ENCODE data around the gene SLC39A2. TPM values are rescaled to one million over a fixed set of nuclear protein-coding genes. Genes with fewer than 3 reads are reported as not detected.
"Not testable (repeated sequence)": the region's sequence is repeated elsewhere in the genome, so short reads cannot be mapped to it uniquely, and the experiment has no call there.

Gene SLC39A2
- under 1 TPM in 1 of 2 donors, not detected in 1; 0.53 TPM for total RNA-seq

- Mint-ChIP-seq H3K27ac (no peak within 1 kb of the TSS), H3K4me1 (ENCODE audit: low read depth in 2 of 2) (peaks cover 5 to 9% of the 10 kb centered on the region in 2 donors), H3K4me3 (no peak within 1 kb of the TSS), H3K27me3 (no peaks in the 10 kb centered on the region), H3K9me3 (no peaks in the 10 kb centered on the region), H3K36me3 (peaks cover 37% of the 10 kb centered on the region)
- ATAC-seq (no peak), DNase-seq (ENCODE audit: low spot score) (no peak)
Observed at GRCh38 chr14:20998674-20999366, at the start of gene SLC39A2. TSS of gene SLC39A2 (plus strand) at chr14:20999293. CDS start at chr14:20999447, 154 bp downstream.

DNA sequence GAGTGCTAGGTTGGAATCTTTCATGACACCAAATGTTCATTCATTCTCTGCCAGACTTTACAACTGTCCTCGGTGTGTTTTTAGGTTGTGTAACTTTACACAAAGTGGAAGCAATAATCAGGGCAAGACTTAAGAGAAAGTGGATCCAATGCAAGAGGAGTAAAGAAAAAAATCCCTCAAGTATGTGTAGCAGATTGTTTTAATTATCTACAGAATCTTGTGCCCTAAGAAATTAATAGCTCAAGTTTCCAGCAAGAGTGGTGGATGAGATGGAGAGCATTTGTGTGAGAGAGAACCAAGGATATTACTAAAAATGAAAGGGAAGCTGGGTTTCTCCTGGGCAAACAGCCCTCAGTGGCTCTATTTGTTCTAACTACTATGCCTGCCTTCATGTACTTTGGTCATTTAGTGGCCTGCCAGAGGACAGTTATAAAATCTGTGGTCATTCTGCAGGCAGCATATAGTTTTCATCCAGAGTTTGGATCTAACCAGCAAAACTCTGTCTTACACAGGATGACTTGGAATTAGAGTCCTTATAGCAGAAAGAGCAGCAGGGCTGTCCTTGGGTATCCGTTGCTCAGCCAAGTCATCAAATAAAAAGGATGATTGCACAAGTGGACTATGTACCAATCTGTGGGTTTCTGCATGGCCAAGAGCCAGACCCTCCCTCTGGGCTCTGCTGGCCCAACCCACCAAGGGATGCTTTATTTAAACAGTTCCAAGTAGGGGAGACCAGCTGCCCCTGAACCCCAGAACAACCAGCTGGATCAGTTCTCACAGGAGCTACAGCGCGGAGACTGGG, 44.2 kb upstream of the SLC39A2 start, which contains the start of gene RNASE2:
Gene RNASE2 (plus strand): TSS at position 752 of the 802 bp plus-strand sequence. CDS start 285 bp downstream, outside the sequence.
- peak; percentile 9 to 28 for ATAC-seq
- DNase-seq (ENCODE audit: low spot score); H3K4me1 Mint-ChIP-seq (ENCODE audit: low read depth in 2 of 2); H3K36me3 Mint-ChIP-seq; H3K9me3 Mint-ChIP-seq: not testable (repeated sequence)
- Mint-ChIP-seq H3K27me3 (peaks cover 28 to 30% of the 10 kb centered on the region in 2 donors), H3K4me3 (peak within 1 kb of the TSS; percentile 48), H3K27ac (peak within 1 kb of the TSS in 1 of 2 donors; percentile 24)

GRCh38 chr14:20955538-20955873, 43.6 kb upstream of the SLC39A2 start:
- H3K27me3 Mint-ChIP-seq, result peaks cover 24 to 30% of the 10 kb centered on the region in 2 donors

DNA sequence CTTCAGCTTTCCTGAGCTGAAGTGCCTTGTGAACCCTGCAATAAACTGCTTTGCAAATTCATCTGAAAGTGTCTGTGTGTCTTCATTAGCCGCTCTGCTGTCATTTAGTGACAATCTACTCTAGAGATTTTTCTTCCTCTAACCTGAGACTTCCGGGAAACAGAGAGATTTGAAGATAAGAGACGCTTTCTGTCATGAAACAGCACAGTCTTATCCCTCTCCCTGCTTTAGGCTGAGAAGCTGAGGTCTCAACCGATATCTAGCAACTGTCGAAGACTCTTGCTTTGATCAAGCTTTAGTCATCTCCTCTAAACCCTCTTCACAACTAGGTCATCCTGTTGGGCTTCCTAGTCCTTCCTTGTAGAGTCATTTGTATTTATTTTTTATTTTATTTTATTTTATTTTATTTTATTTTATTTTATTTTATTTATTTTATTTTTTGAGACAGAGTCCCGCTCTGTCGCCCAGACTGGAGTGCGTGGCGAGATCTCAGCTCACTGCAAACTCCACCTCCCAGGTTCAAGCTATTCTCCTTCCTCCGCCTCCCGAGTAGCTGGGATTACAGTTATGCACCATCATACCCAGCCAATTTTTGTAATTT, 42.6 kb upstream of the SLC39A2 start:
- Mint-ChIP-seq H3K27ac (peak overlapping the region in 1 of 2 donors; percentile 24), H3K4me1 (ENCODE audit: low read depth in 2 of 2) (peaks cover 6 to 21% of the 10 kb centered on the region in 2 donors), H3K27me3 (peaks cover 24 to 30% of the 10 kb centered on the region in 2 donors), H3K4me3 (peak overlapping the region; percentile 48), H3K36me3 (no peaks in the 10 kb centered on the region), H3K9me3 (no peaks in the 10 kb centered on the region)
- DNase-seq (ENCODE audit: low spot score), result no peak
- ATAC-seq, result no peak

More at GRCh38 chr14:20955538-20955873, 43.6 kb upstream of the SLC39A2 start:
- H3K36me3 Mint-ChIP-seq; DNase-seq (ENCODE audit: low spot score); H3K9me3 Mint-ChIP-seq: not testable (repeated sequence)
- Mint-ChIP-seq H3K4me3 (peak overlapping the region; percentile 38), H3K27ac (peak overlapping the region in 1 of 2 donors; percentile 24), H3K4me1 (ENCODE audit: low read depth in 2 of 2) (peaks cover 1 to 12% of the 10 kb centered on the region in 2 donors)
- ATAC-seq, result peak; percentile 38 to 48

DNA sequence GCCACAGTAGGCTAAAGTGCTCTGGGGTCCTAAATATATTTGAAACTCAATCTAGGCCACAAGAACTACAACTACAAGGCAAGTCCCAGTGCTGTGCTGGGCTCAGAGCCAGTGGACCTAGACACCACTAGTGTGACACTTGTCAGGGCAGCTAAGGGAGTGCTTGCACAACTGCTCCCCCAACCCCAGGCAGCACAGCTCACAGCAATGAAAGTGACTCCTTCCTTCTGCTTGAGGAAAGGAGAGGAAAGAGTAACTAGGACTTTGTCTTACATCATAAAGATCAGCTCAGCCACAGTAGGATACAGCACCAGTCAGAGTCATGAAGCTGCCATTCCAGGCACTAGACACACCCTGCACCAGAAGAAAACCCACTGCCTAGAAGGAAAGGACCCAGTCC, 40.1 kb upstream of the SLC39A2 start:
- not testable (repeated sequence) for H3K4me3 Mint-ChIP-seq; ATAC-seq; H3K36me3 Mint-ChIP-seq; H3K9me3 Mint-ChIP-seq; H3K27ac Mint-ChIP-seq; DNase-seq (ENCODE audit: low spot score)
- H3K27me3 Mint-ChIP-seq, result peaks cover 30 to 31% of the 10 kb centered on the region in 2 donors
- peaks cover 10 to 25% of the 10 kb centered on the region in 2 donors for H3K4me1 Mint-ChIP-seq (ENCODE audit: low read depth in 2 of 2)

GRCh38 chr14:20969336-20969735, 29.8 kb upstream of the SLC39A2 start:
- Mint-ChIP-seq H3K4me3 (no peak overlapping the region), H3K27me3 (peaks cover 33 to 46% of the 10 kb centered on the region in 2 donors), H3K4me1 (ENCODE audit: low read depth in 2 of 2) (peaks cover 10 to 12% of the 10 kb centered on the region in 2 donors), H3K27ac (no peak overlapping the region), H3K36me3 (no peaks in the 10 kb centered on the region), H3K9me3 (no peaks in the 10 kb centered on the region)
- ATAC-seq, result no peak
- DNase-seq (ENCODE audit: low spot score), result no peak

DNA sequence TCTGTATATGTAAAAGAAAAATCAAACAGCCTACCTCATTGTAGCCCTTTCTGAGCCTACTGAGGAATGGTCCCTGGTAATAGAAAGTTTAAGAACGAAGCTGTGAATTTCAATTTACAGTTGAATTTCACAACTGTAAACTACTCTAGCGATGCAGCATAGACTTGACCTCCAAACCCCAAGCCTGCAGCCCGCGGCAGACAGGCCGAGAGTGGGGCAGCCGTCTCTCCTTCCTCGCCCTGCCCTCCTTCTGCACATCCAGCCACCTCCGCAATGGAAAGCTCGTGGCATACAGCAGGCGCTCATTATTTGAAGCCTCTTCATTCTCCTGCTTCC, 28.5 kb upstream of the SLC39A2 start:
- Mint-ChIP-seq H3K4me1 (ENCODE audit: low read depth in 2 of 2) (peaks cover 10 to 12% of the 10 kb centered on the region in 2 donors), H3K9me3 (no peaks in the 10 kb centered on the region), H3K36me3 (no peaks in the 10 kb centered on the region), H3K27me3 (peaks cover 31 to 46% of the 10 kb centered on the region in 2 donors), H3K27ac (peak overlapping the region; percentile 18 to 72), H3K4me3 (peak overlapping the region; percentile 94)
- no peak for DNase-seq (ENCODE audit: low spot score)
- ATAC-seq, result peak in 1 of 2 donors; percentile 11

DNA sequence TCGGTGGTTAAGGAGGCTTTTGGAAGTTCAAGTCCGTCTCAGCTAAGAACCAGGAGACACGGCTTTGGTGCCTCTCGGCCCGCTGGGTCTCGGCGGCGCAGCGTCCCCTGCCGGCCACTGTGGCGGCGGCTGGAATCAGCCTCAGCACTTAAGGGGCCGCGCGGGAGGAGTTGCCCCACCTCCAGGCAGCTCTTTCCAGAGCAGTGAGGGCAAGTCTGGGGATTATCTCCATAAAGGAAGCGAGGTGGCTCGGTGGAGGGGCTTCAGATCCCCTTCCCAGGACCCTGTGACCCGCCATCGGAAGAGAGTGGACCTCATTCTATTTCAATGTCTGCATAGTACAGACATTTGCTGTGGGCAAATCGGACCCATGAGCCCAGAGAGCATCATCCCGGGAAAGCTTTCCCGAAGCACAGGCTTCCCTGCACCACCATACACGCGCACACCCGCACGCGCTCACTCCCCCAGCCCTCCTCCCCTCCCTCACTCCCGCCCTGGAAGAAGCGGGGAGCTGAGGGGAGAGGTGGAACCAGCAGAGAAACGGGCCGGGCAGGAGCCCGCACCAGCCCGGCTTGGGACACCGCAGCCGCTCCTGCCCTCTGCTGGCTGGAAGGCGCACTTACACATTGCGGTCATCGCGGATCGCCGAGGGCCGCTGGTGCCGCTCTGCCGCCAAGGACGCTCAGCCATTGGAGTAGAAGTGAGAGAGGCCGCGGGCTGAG, 27.9 kb upstream of the SLC39A2 start:
- Mint-ChIP-seq H3K36me3 (no peaks in the 10 kb centered on the region), H3K9me3 (no peaks in the 10 kb centered on the region), H3K4me1 (ENCODE audit: low read depth in 2 of 2) (peaks cover 10 to 12% of the 10 kb centered on the region in 2 donors), H3K27ac (peak overlapping the region; percentile 18 to 72), H3K4me3 (peak overlapping the region; percentile 94), H3K27me3 (peaks cover 31 to 46% of the 10 kb centered on the region in 2 donors)
- ATAC-seq, result peak; percentile 94 to 96
- peak; percentile 85 for DNase-seq (ENCODE audit: low spot score)

GRCh38 chr14:20971705-20972021, 27.4 kb upstream of the SLC39A2 start:
- Mint-ChIP-seq H3K27ac (peak overlapping the region in 1 of 2 donors; percentile 72), H3K4me1 (ENCODE audit: low read depth in 2 of 2) (peaks cover 10 to 12% of the 10 kb centered on the region in 2 donors), H3K27me3 (peaks cover 31 to 46% of the 10 kb centered on the region in 2 donors), H3K9me3 (no peaks in the 10 kb centered on the region), H3K4me3 (peak overlapping the region; percentile 94), H3K36me3 (no peaks in the 10 kb centered on the region)
- DNase-seq (ENCODE audit: low spot score) (no peak), ATAC-seq (no peak)

- no peak overlapping the region for H3K27ac Mint-ChIP-seq
- DNase-seq (ENCODE audit: low spot score), result no peak
- no peaks in the 10 kb centered on the region for H3K9me3 Mint-ChIP-seq
- H3K36me3 Mint-ChIP-seq, result no peaks in the 10 kb centered on the region
- peaks cover 20 to 33% of the 10 kb centered on the region in 2 donors for H3K27me3 Mint-ChIP-seq
- peaks cover 10 to 12% of the 10 kb centered on the region in 2 donors for H3K4me1 Mint-ChIP-seq (ENCODE audit: low read depth in 2 of 2)
- H3K4me3 Mint-ChIP-seq, result no peak overlapping the region
- ATAC-seq, result no peak
Observed at GRCh38 chr14:20973501-20973900, 25.6 kb upstream of the SLC39A2 start.

DNA sequence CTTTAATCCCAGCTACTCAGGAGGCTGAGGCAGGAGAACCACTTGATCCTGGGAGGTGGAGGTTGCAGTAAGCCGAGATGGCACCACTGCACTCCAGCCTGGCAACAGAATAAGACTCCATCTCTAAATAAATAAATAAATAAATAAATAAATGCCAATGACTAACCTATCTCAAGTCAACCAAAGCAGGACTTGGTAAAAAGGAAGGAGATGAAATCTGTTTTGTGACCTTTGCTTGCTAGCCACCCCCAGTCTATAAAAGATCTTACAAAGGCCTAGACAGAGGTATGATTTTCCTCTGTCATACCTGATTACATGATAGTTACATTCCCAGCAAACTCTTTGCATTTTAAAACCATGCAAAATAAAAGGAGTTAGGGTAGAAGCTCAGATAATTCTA, 22.8 kb upstream of the SLC39A2 start:
- ATAC-seq, result no peak
- no peak for DNase-seq (ENCODE audit: low spot score)
- peaks cover 4 to 5% of the 10 kb centered on the region in 2 donors for H3K4me1 Mint-ChIP-seq (ENCODE audit: low read depth in 2 of 2)
- no peaks in the 10 kb centered on the region for H3K9me3 Mint-ChIP-seq
- H3K4me3 Mint-ChIP-seq, result no peak overlapping the region
- peaks cover 15 to 37% of the 10 kb centered on the region in 2 donors for H3K27me3 Mint-ChIP-seq
- H3K36me3 Mint-ChIP-seq, result no peaks in the 10 kb centered on the region
- H3K27ac Mint-ChIP-seq, result no peak overlapping the region

DNA sequence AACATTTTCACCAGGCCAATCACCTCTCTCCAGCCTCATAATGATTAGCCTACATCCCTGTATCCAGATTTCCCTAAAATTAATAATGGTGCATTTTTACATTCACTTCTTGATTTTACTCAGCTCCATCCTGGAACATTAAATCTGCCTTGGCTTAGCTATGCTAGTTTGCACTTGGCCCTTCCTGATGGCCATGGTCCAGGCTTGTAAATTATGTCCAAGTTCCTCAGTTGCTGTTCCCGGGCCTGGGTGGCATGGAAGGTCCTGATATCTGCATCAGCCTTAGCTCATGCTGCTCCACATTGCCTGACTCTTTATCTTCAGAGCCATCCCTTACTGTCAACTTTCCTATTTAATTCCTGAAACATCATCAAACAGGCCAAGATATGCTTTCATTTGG, 20.4 kb upstream of the SLC39A2 start:
- no peak for DNase-seq (ENCODE audit: low spot score)
- H3K36me3 Mint-ChIP-seq, result no peaks in the 10 kb centered on the region

DNA sequence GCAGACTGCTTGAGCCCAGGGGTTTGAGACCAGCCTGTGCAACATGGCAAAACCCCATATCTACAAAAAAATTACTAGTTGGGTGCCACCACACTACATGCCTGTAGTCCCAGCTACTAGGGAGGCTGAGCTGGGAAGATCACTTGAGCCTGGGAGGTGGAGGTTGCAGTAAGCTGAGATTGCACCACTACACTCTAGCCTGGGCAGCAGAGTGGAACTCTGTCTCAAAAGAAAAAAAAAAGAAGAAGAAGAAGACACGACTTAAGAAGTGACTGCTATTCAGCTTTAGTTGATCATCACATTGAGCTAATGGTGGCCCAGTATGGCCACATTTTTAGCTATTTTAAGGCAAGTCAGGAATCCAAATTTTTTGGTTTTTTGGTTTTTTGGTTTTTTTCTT, 18.2 kb upstream of the SLC39A2 start:
- DNase-seq (ENCODE audit: low spot score) (no peak), ATAC-seq (no peak)
- Mint-ChIP-seq H3K9me3 (no peaks in the 10 kb centered on the region), H3K4me1 (ENCODE audit: low read depth in 2 of 2) (no peaks in the 10 kb centered on the region), H3K36me3 (no peaks in the 10 kb centered on the region), H3K27ac (no peak overlapping the region), H3K27me3 (peaks cover 16 to 35% of the 10 kb centered on the region in 2 donors), H3K4me3 (no peak overlapping the region)

More for the DNA sequence above, 20.4 kb upstream of the SLC39A2 start:
- H3K9me3 Mint-ChIP-seq, result no peaks in the 10 kb centered on the region
- no peak overlapping the region for H3K4me3 Mint-ChIP-seq
- no peaks in the 10 kb centered on the region for H3K4me1 Mint-ChIP-seq (ENCODE audit: low read depth in 2 of 2)
- no peak for ATAC-seq
- no peak overlapping the region for H3K27ac Mint-ChIP-seq
- peaks cover 11 to 32% of the 10 kb centered on the region in 2 donors for H3K27me3 Mint-ChIP-seq

Data from natural killer cell treated with Interleukin-12 subunit alpha and Interleukin-12 subunit beta and Interleukin-15 and Interleukin-18, amount 100 ng/mL, for 72 hours (primary cell).